GM04504 (cell line): ENCODE measurements around the gene INF2.

Experiments
- DNase-seq: peaks from one replicate; pipeline ENCODE4 v3.0.0-alpha.2; 2012; ENCODE audit warnings: low read depth

INF2 gene

DNA sequence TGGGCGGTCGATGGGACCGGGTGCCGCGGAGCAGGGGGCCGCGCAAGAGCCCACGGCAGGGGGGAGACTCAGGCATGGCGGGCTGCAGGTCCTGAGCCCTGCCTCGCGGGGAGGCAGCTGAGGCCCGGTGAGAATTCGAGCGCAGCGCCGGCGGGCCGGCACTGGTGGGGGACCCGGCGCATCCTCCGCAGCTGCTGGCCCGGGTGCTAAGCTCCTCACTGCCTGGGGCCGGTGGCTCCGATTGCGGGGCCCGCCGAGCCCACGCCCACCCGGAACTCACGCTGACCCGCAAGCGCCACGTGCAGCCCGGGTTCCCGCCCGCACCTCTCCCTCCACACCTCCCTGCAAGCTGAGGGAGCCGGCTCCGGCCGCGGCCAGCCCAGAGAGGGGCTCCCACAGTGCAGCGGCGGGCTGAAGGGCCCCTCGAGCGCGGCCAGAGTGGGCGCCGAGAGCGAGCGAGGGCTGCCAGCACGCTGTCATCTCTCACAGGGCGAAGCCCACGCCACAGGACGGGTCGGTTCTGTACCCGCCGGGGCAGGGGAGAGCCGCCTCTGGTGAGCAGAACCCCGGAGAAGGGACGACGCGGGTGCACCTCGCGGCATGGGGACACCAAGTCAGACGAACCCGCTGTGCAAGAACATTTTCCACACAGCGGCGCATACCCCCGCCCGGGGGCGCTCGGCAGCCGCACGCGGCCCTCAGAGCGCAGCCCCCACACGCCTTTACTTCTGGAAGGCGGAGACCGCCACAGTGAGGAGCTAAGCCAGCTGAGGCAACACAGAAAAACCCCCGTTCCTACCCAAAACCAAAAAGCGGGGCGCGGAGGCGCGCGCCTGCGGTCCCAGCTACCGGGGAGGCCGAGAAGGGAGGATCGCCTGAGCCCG, 62.4 kb downstream of the INF2 start:
- DNase-seq: no peak

GRCh38 chr14:104752423-104752734, 63.0 kb downstream of the INF2 start:
- DNase-seq: no peak

- DNase-seq: peak; percentile 98
Observed at GRCh38 chr14:104752735-104753527, 63.5 kb downstream of the INF2 start, which contains the start of gene SIVA1. Gene SIVA1, plus strand, starts transcription at chr14:104753147. Its CDS starts 55 bp downstream, at chr14:104753202.

DNA sequence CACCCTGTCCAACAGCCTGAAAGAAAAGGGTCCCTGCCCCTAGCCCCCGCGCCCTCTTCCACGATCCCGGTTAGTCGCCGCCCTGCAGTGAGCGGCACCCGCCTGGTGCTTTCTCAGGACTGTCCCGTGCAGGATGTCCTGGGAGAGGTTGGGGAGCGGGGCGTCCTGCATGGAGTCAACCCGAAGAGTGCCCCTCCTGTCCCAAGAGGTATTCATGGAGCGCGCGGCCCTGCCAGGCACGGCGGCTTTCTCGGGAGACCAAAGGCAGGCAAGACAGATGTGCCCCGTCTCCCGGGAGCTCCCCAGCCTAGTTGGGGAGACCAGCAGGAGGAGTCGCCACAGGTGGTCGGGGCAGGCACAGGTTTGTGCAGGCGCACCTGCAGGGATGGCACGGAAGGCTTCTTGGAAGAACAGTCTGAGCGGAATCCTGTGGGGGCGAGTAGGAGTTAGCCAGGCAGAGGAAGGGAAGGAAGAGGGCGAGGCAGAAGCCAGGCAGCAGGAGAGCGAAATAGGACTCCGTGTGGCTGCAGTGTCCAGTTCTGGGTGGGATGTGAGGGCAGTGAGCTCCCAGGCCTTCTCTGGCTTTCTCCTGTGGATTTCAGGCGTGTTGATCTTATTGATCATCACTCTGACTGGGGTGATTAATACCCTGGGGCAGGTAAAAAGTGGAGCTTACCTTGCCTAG, 64.3 kb downstream of the INF2 start:
- no peak for DNase-seq

GRCh38 chr14:104754213-104754851, 64.9 kb downstream of the INF2 start:
- DNase-seq: no peak

DNA sequence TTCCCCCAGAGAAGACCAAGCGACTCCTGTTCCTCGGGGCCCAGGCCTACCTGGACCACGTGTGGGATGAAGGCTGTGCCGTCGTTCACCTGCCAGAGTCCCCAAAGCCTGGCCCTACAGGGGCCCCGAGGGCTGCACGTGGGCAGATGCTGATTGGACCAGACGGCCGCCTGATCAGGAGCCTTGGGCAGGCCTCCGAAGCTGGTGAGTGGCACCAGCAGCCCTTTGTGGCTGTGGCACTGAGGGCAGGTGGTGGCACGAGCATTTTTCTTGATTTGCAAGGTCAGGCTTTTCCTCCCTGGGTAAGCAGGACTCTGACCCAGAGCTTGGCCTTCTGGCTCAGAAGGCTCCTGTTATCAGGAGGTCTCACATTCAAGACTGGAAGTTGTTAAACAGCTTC, 66.2 kb downstream of the INF2 start:
- DNase-seq: no peak

DNA sequence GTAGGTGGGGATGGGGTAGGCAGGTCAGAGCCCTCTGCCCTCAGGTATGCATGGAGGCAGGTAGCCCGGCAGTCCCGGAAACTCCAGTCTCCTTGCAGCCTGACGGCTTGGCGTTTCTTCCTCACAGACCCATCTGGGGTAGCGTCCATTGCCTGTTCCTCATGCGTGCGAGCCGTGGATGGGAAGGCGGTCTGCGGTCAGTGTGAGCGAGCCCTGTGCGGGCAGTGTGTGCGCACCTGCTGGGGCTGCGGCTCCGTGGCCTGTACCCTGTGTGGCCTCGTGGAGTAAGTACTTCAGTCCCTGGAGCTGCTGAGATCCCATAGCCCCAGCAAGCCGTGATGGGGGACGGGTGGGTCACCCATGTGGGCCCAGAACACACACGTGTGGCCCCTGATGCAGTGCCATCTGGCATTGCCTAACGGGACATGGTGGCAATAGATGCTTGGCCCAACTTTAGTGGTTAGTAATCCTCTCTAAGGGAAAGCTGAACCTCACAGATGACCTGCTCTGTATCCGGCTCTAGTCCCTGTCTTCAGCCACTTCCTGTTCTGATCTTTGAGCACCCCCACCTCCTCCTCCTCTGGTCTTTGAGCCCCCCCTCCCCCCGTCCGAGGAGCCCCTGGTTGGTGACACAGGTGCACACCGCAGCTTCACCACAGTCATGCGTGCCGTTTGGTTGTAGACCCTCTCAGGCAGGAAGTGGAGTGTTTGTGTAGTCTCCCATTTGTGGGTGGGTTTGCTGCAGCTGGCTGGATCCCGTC, 67.2 kb downstream of the INF2 start:
- no peak for DNase-seq

DNA sequence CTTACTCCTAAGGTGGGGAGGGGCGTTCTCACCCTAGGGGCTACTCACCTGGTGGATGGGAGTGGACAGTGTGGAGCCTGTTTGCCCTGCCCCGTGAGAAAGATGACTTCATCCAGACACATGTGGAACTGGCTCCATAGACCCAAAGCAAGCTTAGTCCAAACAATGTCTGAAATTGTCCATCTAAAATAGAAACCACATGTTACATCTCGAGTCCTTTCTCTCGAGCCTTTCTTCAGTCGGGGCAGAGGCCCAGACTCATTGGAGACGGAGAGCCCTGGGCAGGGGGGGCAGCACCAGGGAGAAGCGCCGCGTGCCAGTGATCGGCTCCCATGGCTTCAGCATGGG, 67.8 kb downstream of the INF2 start:
- DNase-seq: no peak

DNA sequence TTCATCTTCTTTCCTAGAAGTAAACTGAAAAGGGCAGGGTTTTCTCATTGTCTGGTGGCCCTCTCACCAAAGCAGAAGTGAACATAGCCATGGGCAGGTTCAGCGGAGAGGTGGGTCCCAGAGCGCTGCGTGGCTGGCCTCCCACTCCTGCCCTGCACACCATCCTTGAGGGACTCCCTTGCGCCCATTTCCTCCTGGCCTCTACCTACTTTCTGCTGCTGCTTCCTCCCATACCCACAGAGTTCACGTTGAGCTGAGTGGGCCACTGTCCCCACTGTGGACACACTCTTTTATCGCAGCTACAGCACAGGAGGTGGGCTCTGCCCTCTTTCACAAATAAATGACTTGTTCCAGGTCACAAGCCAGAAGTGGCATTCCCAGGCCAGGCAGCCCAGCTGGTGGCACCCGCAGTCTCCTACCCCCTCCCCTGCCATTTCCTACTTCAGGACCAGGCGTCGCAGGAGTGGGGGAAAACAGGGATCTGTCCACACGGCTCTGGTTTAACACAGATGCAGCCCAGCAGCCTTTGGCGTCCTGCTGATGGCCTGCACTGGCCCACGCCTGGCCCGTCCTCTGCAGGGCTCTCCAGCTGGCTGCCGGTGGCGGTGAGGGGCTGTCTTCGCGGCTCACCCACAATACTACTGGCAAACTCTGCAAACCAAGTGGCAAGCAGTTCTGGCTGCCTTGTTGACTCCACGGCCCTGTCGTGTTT, 68.4 kb downstream of the INF2 start:
- no peak for DNase-seq

DNA sequence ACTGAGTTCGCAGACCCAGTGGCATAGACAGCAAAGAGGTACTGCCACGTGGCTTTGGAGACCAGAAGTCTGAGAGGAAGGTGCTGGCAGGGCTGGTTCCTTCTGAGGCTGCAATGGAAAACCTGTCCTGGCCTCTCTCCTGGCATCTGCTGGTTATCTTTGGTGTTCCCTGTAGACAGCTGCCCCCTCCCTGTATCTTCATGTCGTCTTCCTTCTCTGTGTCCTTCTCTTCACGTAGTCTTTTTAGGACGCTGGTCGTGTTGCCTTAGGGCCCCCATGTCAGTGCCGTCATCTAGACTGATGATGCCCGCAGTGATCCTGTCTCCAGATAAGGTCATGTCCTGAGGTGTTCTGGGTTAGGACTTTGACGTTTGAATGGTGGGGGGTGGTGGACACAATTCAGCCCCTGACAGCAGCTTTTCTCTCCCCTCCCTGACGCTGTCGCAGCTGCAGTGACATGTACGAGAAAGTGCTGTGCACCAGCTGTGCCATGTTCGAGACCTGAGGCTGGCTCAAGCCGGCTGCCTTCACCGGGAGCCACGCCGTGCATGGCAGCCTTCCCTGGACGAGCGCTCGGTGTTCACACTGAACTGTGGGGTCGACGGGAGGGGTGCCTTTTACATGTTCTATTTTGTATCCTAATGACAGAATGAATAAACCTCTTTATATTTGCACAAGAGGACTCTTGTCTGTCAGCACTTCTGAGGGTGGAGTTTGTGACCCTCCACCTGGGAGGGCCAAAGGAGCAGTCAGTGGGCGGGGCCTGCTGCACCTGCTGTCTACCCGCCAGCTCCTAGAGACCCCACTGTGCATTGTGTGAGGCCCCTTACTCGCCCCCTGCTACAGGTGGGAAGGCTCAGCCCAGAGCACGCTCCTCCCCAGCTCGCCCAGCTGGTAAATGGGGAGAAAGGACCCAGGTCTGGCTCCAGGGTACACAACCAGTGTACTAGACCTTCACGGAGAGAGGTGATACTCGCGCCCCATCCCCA, 69.9 kb downstream of the INF2 start:
- no peak for DNase-seq

DNA sequence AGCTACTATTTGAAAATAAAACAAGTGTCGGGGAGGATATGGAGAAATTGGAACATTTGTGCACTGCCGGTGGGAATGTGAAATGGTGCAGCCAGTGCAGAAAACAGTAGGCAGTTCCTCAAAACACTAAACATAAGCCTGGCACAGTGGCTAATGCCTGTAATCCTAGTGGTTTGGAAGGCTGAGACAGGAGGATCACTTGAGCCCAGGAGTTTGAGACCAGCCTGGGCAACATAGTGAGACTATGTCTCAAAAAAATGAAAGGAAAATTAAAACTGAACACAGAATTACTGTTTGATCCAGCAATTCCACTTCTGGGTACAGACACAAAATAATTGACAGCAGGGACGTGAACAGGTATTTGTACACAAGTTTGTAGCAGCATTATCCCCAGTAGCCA, 76.1 kb downstream of the INF2 start:
- DNase-seq: no peak

DNA sequence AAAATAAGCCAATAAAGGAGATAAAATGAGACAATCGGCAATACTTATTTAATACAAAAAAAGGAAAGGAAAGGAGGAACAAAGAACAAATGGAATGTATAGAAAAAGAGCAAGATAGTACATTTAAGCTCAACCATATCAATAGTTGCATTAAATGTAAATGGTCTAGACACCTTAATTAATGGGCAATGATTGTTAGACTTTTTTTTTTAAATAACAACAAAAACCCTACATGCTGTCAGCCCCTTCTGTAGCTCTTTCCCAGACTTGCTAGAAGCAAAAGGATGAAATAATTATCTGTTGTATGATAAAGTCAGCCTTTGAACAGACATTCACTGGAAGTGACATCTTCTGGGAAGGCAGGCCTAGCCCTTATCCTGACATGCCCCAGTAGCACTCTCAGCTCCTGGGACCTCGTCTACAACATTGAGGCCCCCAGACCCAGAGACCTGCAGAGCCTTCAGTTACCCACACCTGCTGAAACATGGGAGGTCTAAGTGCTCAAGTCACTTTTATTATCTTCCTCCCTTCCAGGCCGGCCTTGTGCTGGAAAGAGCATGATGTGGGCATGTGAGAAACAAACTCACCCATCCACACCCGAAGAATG, 76.9 kb downstream of the INF2 start:
- DNase-seq: no peak

DNA sequence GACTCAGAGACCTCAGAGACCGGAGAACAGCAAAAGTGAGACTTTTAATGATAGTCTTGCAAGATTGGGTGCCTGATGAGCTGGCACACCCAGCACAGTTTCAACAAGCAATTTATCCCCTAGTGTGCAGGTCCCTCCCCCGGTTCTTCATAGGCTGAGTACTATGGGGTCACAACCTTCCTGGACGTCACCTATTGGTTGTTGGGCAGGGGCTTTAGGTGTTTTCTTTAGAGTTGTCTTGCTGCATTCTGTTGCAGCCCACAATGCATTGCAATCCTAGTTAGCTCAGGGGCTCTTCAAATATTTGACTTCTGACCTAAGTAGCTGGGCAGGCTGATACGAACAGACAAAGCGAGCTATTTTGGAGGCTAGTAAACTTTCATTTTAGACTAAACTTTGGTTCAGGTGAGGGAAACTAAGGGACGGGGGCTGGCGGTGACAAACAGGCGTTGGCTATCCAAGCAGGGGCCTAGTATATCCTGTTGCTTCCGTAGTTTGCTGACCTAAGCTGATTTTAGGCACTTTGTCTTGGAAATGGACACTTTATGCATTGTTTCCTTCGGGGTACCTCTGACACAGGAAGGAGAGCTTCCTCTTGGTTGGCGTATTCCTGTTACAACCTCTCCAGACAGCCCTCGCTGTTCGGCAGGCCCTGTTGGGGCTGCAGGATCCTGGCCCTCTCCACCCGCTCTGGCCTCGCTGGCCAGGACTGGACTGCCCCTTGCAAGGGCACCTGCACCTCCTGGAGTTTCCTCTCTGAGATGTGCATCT, 77.6 kb downstream of the INF2 start:
- no peak for DNase-seq

DNA sequence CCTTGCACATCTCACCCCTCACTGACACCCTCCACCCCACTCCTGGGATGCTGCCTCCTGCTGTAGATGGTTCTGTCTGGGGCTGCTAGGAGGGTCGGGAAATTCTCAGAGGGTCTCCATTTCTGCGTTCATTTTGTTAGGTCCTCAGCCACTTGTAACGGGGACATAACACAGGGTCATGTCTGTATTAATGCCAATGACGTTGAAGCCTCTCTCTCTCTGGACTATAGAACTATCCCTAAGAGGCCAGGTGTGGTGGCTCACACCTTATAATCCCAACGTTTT, 78.2 kb downstream of the INF2 start:
- no peak for DNase-seq

DNA sequence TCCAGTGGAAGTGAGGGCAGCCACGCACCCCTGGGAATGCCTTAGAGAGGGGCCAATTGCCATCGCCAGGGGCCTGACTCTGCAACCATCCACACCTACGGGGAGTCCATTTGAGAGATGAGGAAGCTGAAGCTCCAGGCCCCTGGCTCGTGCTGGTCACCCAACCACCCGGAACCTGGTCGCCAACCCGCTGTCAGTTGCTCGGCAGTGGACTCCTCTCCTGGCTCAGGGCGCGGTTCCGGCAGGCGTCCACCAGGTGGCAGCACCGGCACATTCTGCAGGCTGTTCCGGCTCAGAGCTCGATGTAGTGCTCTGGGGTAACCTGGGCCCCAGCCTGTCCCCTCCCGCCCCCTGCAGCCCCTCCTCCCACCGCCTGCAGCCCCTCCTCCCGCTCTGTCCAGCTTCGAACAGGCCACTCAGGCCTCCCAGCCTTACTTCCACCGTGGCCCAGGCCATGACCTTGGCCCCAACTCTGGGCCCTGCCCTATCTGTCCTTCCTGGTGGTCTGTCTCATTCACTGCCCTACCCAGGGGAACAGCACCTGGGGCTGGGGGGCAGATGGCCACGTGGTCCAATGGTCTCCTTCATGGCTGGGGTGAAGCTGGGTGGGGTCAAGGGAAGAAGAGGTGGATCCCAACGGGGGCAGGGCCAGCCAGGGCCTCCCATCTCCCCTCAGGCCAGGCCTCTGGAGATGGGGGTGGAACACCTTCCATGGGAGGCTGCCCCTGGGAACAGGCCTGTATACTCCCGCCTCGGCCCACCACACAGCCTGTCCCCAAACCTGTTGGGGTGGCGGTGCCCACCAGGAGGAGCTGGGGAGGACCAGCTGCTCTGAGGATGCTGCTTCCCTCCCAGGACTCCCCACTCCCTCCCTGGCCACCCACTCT, 79.3 kb downstream of the INF2 start:
- peak; percentile 50 for DNase-seq

DNA sequence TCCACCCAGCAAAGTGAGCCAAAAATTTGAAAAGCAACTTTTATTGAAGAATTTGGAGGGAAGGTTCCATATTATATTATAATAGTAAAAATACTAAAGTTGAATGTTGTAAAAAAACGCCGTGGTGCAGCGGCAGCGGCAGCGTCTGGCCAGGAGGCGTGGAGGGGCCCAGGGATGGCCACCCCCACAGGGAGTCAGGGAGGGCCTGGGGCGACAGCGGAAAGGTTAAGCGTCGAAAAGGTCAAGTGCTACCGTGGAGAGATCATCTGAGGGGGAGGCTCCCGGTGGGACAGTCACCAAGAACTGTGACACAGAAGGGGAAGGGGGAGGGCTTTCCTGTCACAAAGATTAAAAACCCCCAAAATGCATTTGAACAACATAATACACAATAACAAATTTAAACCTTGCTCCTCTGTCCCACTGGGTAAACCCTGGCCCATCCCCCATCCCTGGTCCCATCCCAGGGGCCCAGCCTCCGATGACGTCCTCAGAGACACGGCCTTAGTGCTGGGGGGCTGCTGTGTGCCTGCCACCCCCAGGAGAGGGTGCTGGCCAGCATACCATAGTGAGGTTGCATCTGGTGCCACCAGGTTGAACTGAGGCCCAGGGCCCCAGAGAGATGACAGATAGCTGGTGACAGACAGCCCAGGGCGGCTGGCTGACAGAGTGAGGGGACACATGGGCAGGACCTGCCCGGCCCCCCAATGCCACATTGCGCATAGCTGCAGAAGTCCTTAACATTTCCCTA, 80.1 kb downstream of the INF2 start:
- no peak for DNase-seq

GRCh38 chr14:104770072-104770579, 80.7 kb downstream of the INF2 start:
- DNase-seq: no peak
